IMR-90 (cell line): ENCODE data around the gene ALKBH5. TPM values are rescaled to one million over a fixed set of nuclear protein-coding genes. Genes with fewer than 3 reads are reported as not detected.

Experiments used
- ATAC-seq: fragments of 200-7000 bp; cut with Tn5 transposase; 2 replicates; pipeline ENCODE4 v1.9.1; 2020; ENCODE audit warnings: low read depth, mild to moderate bottlenecking, moderate library complexity
- BruUV-seq: library from RNA; stranded (reverse); fragments of 400-500 nt; replicated peaks from 2 replicates; lab custom pipeline; 2021; lab: Mats Ljungman, UMichigan
- CTCF ChIA-PET: fragments of 300-600 bp; formaldehyde crosslinking; extraction: SDS; loops from one replicate; lab custom pipeline; 2021; ENCODE audit warnings: antibody characterized with exemption; lab: Yijun Ruan, JAX
- POLR2A ChIA-PET: fragments of 300-600 bp; sonication (Branson Sonifier 250); formaldehyde crosslinking; loops from one replicate; lab custom pipeline; 2022; ENCODE audit warnings: antibody characterized with exemption; ENCODE audit not compliant: unreplicated experiment; lab: Charles Lee
- DNase-seq: peaks from one replicate; pipeline ENCODE4 v3.0.0; 2013
- H2AFZ ChIP-seq: replicated peaks from 2 replicates; pipeline ENCODE3; 2013; ENCODE audit warnings: low read length, mild to moderate bottlenecking; ENCODE audit not compliant: poor library complexity
- H2AK5ac ChIP-seq: 2 replicates; pipeline ENCODE4 v1.6.1; 2013; ENCODE audit warnings: low read depth, low read length, inconsistent platforms
- H2AK9ac ChIP-seq: replicated peaks from 2 replicates; pipeline ENCODE3; 2013; ENCODE audit warnings: mild to moderate bottlenecking, low read depth, low read length, moderate library complexity; ENCODE audit not compliant: poor library complexity
- H2BK120ac ChIP-seq: 2 replicates; pipeline ENCODE4 v1.6.1; 2013; ENCODE audit warnings: low read depth, low read length, inconsistent platforms
- H2BK15ac ChIP-seq: 3 replicates; pipeline ENCODE4 v1.6.1; 2013; ENCODE audit warnings: low read depth, low read length, inconsistent platforms
- H2BK20ac ChIP-seq: 2 replicates; pipeline ENCODE4 v1.6.1; 2013; ENCODE audit warnings: low read depth, mild to moderate bottlenecking, inconsistent platforms, low read length, moderate library complexity
- H2BK5ac ChIP-seq: 2 replicates; pipeline ENCODE4 v1.6.1; 2013; ENCODE audit warnings: mild to moderate bottlenecking, low read depth, low read length, inconsistent platforms; ENCODE audit not compliant: poor library complexity, severe bottlenecking
- H3K14ac ChIP-seq: replicated peaks from 2 replicates; pipeline ENCODE4 v1.6.1; 2013; ENCODE audit warnings: low read depth, low read length, inconsistent platforms
- H3K18ac ChIP-seq: 2 replicates; pipeline ENCODE4 v1.6.1; 2013; ENCODE audit warnings: low read depth, low read length, control low read depth
- H3K23ac ChIP-seq: 2 replicates; pipeline ENCODE4 v1.6.1; 2013; ENCODE audit warnings: low read depth, low read length, inconsistent platforms
- H3K27ac ChIP-seq: 2 replicates; pipeline ENCODE4 v1.5.1; 2013; ENCODE audit warnings: mild to moderate bottlenecking, control low read depth, low read length; ENCODE audit not compliant: insufficient read depth
- H3K27me3 ChIP-seq: 2 replicates; pipeline ENCODE4 v1.6.1; 2013; ENCODE audit warnings: low read length; ENCODE audit not compliant: control insufficient read depth, insufficient read depth
- H3K36me3 ChIP-seq: 2 replicates; pipeline ENCODE4 v1.6.1; 2013; ENCODE audit warnings: low read length, mixed read lengths; ENCODE audit not compliant: control insufficient read depth, insufficient read depth
- H3K4ac ChIP-seq: 2 replicates; pipeline ENCODE4 v1.6.1; 2013; ENCODE audit warnings: low read depth, low read length, inconsistent platforms
- H3K4me1 ChIP-seq: 2 replicates; pipeline ENCODE4 v1.6.1; 2013; ENCODE audit warnings: low read length, mixed read lengths; ENCODE audit not compliant: control insufficient read depth, insufficient read depth
- H3K4me2 ChIP-seq: 2 replicates; pipeline ENCODE4 v1.6.1; 2013; ENCODE audit warnings: low read depth, mild to moderate bottlenecking, control low read depth, low read length, moderate library complexity
- H3K4me3 ChIP-seq: 2 replicates; pipeline ENCODE4 v1.5.1; 2013; ENCODE audit warnings: low read depth, mild to moderate bottlenecking, control low read depth, low read length, moderate library complexity; ENCODE audit not compliant: insufficient read depth
- H3K56ac ChIP-seq: 2 replicates; pipeline ENCODE4 v1.6.1; 2013; ENCODE audit warnings: low read length, inconsistent platforms; ENCODE audit not compliant: insufficient read depth; ENCODE audit errors: extremely low read depth
- H3K79me1 ChIP-seq, 2 experiments: 2 replicates each; pipeline ENCODE4 v1.6.1; 2013; ENCODE audit warnings: low read length in 2 of 2, inconsistent platforms in 1 of 2, low read depth in 1 of 2
- H3K9ac ChIP-seq: 2 replicates; pipeline ENCODE4 v1.6.1; 2013; ENCODE audit warnings: low read depth, low read length, control low read depth
- H3K9me1 ChIP-seq: 2 replicates; pipeline ENCODE4 v1.6.1; 2013; ENCODE audit warnings: low read length, inconsistent platforms; ENCODE audit not compliant: insufficient read depth
- H3K9me3 ChIP-seq: 2 replicates; pipeline ENCODE4 v1.6.1; 2013; ENCODE audit warnings: low read length; ENCODE audit not compliant: control insufficient read depth, insufficient read depth
- H4K20me1 ChIP-seq: 2 replicates; pipeline ENCODE4 v1.6.1; 2013; ENCODE audit warnings: low read length, inconsistent platforms; ENCODE audit not compliant: insufficient read depth
- H4K5ac ChIP-seq: 2 replicates; pipeline ENCODE4 v1.6.1; 2013; ENCODE audit warnings: mild to moderate bottlenecking, low read depth, low read length, control low read depth
- H4K8ac ChIP-seq, 2 experiments: 2 replicates each; pipeline ENCODE4 v1.6.1; 2013; ENCODE audit warnings: low read depth in 2 of 2, low read length in 2 of 2, control low read depth in 1 of 2, inconsistent platforms in 1 of 2
- H4K91ac ChIP-seq: 2 replicates; pipeline ENCODE4 v1.6.1; 2013; ENCODE audit warnings: low read depth, low read length, inconsistent platforms; ENCODE audit not compliant: insufficient read depth
- BHLHE40 ChIP-seq: fragments of 150-350 bp; IDR thresholded peaks from 2 replicates; pipeline ENCODE4 v1.6.1; 2016; ENCODE audit warnings: mild to moderate bottlenecking, low read depth, low read length
- CEBPB ChIP-seq: IDR thresholded peaks from 2 replicates; pipeline ENCODE4 v1.6.1; 2012; ENCODE audit warnings: low read depth, low read length, improper control_type of control experiment
- CHD1 ChIP-seq: IDR thresholded peaks from 2 replicates; pipeline ENCODE4 v1.6.1; 2012; ENCODE audit warnings: low read depth, low read length, improper control_type of control experiment
- CTCF ChIP-seq: conservative IDR thresholded peaks from 2 replicates; pipeline ENCODE4 v1.5.1; 2012; ENCODE audit warnings: mild to moderate bottlenecking, low read depth, low read length, improper control_type of control experiment
- ELK1 ChIP-seq: fragments of 150-350 bp; IDR thresholded peaks from 2 replicates; pipeline ENCODE4 v1.6.1; 2016; ENCODE audit warnings: low read depth, mild to moderate bottlenecking, low read length, moderate library complexity, borderline replicate concordance
- FOS ChIP-seq: fragments of 150-350 bp; IDR thresholded peaks from 2 replicates; pipeline ENCODE4 v1.6.1; 2016; ENCODE audit warnings: low read depth, low read length
- MXI1 ChIP-seq: IDR thresholded peaks from 2 replicates; pipeline ENCODE4 v1.6.1; 2012; ENCODE audit warnings: low read depth, mild to moderate bottlenecking, low read length, moderate library complexity, borderline replicate concordance
- NFE2L2 ChIP-seq: fragments of 150-350 bp; IDR thresholded peaks from 2 replicates; pipeline ENCODE4 v1.6.1; 2016; ENCODE audit warnings: low read depth, mild to moderate bottlenecking, low read length
- POLR2A ChIP-seq: IDR thresholded peaks from 2 replicates; pipeline ENCODE4 v1.6.1; 2012; ENCODE audit warnings: mild to moderate bottlenecking, low read depth, low read length
- RAD21 ChIP-seq: IDR thresholded peaks from 2 replicates; pipeline ENCODE4 v1.6.1; 2012; ENCODE audit warnings: low read length, improper control_type of control experiment
- RFX5 ChIP-seq: IDR thresholded peaks from 2 replicates; pipeline ENCODE4 v1.8.0; 2012; ENCODE audit warnings: low read depth, mild to moderate bottlenecking, low read length, moderate library complexity
- SMC3 ChIP-seq: fragments of 150-350 bp; IDR thresholded peaks from 2 replicates; pipeline ENCODE4 v1.6.1; 2016; ENCODE audit warnings: low read depth, mild to moderate bottlenecking, antibody characterized with exemption, low read length, moderate library complexity
- WGBS, 2 experiments: methylation state at CpG; one replicate each; pipeline versions ENCODE4 v1.1.5 to v1.1.7; 2013; ENCODE audit warnings: missing lambda C conversion rate in 2 of 2; ENCODE audit not compliant: insufficient read length in 1 of 2; ENCODE audit errors: extremely low coverage in 2 of 2; 5-methylcytosine and 5-hydroxymethylcytosine counted together
- dilution Hi-C: fragments of 300-500 bp; cut with HindIII; formaldehyde crosslinking; loops from one replicate; pipeline ENCODE4 v1.14.3; 2018; ENCODE audit warnings: low sequenced_read_pairs; ENCODE audit not compliant: unreplicated experiment
- in situ Hi-C: fragments of 300-500 bp; cut with MboI; formaldehyde crosslinking; loops from 3 replicates; pipeline ENCODE4 v1.14.3; 2019; ENCODE audit warnings: low sequenced_read_pairs, inconsistent platforms, mixed read lengths
- intact Hi-C: fragments of 100-400 bp; cut with micrococcal nuclease; formaldehyde crosslinking; loops from 2 replicates; pipeline ENCODE4 v1.10.0; 2022
- polyA plus RNA-seq, 3 experiments: library from polyadenylated mRNA; depleted of rRNA; stranded (reverse); fragments of >200 nt; gene quantifications; 2 replicates each; pipeline ENCODE4 v1.2.3, GENCODE V29; 2012; ENCODE audit warnings: low replicate concordance in 1 of 3
- total RNA-seq: library from RNA; depleted of rRNA; stranded (reverse); fragments of >200 nt; gene quantifications from 2 replicates; pipeline ENCODE4 v1.2.3, GENCODE V29; 2012

Gene ALKBH5
- total and polyA plus RNA-seq, 2 of the 4 experiments (the other 2 are of a cell fraction) = 57.6 to 79.6 TPM

- WGBS, 2 experiments = no CpG with 5 or more reads among the region's 4 CpGs
- peaks cover 55% of the 10 kb centered on the region for H3K36me3 ChIP-seq
These were observed 10.8 kb downstream of the ALKBH5 start for GRCh38 chr17:18194394-18194793.

More at GRCh38 chr17:18194394-18194793, 10.8 kb downstream of the ALKBH5 start:
- no peak overlapping the region for H3K4me3 ChIP-seq
- H4K5ac ChIP-seq = no peak overlapping the region
- no peak overlapping the region for H2AK9ac ChIP-seq
- no peak overlapping the region for H3K18ac ChIP-seq
- DNase-seq (no peak), ATAC-seq (no peak)
- no TSS peak for BruUV-seq
- H2AK5ac ChIP-seq = no peak overlapping the region
- H3K27me3 ChIP-seq = no peaks in the 10 kb centered on the region
- POLR2A ChIA-PET = no interaction called here
- no peaks in the 10 kb centered on the region for H3K9me3 ChIP-seq
- no peak overlapping the region for H3K56ac ChIP-seq
- peaks cover 93% of the 10 kb centered on the region for H4K20me1 ChIP-seq
- intact Hi-C loops (no loop called here), in situ Hi-C loops (no loop called here), dilution Hi-C loops (no loop called here)
- H2BK5ac ChIP-seq = no peak overlapping the region
- CTCF ChIA-PET = no interaction called here
- H3K79me1 ChIP-seq = peaks cover 42 to 88% of the 10 kb centered on the region in 2 experiments
- no peak overlapping the region for H3K9ac ChIP-seq
- no peak overlapping the region for H4K8ac ChIP-seq
- peaks cover 24% of the 10 kb centered on the region for H3K4me1 ChIP-seq
- H3K4ac ChIP-seq = no peak overlapping the region
- H2BK20ac ChIP-seq = no peak overlapping the region
- no peak overlapping the region for H2BK15ac ChIP-seq
- no peak overlapping the region for H4K91ac ChIP-seq
- no peak overlapping the region for H3K4me2 ChIP-seq
- H2BK120ac ChIP-seq = no peak overlapping the region
- no peak for TF ChIP-seq CEBPB
- TF ChIP-seq CHD1 = no peak
- TF ChIP-seq BHLHE40 = no peak
- no peak for TF ChIP-seq RAD21
- no peak for TF ChIP-seq RFX5
- TF ChIP-seq MXI1 = no peak
- no peak for TF ChIP-seq CTCF
- no peak for TF ChIP-seq SMC3
- no peak for TF ChIP-seq FOS
- TF ChIP-seq ELK1 = no peak
- TF ChIP-seq NFE2L2 = no peak
- TF ChIP-seq POLR2A = no peak
- no peak overlapping the region for H3K27ac ChIP-seq
- no peak overlapping the region for H3K23ac ChIP-seq
- no peak overlapping the region for H3K14ac ChIP-seq
- H2AFZ ChIP-seq = no peak overlapping the region
- H3K9me1 ChIP-seq = peaks cover 36% of the 10 kb centered on the region
